DMS153 (cell line): ENCODE results near the gene SELENOI.
"Not testable (repeated sequence)": the region's sequence is repeated elsewhere in the genome, so short reads cannot be mapped to it uniquely, and the experiment has no call there.

Experiments
- DNase-seq: peaks from one replicate; lab custom pipeline; 2025; lab: John Stamatoyannopoulos, UW

The SELENOI gene

GRCh38 chr2:26327291-26328272 is 18.4 kb upstream of the SELENOI start:
- DNase-seq = no peak

GRCh38 chr2:26329083-26329482 is 16.9 kb upstream of the SELENOI start:
- not testable (repeated sequence) for DNase-seq

- peak; percentile 59 for DNase-seq
Measured at GRCh38 chr2:26330114-26330549, 15.8 kb upstream of the SELENOI start.

- no peak for DNase-seq
Measured at GRCh38 chr2:26330604-26331003, 15.3 kb upstream of the SELENOI start.

- DNase-seq = not testable (repeated sequence)
Measured at GRCh38 chr2:26331321-26331720, 14.6 kb upstream of the SELENOI start.

DNA sequence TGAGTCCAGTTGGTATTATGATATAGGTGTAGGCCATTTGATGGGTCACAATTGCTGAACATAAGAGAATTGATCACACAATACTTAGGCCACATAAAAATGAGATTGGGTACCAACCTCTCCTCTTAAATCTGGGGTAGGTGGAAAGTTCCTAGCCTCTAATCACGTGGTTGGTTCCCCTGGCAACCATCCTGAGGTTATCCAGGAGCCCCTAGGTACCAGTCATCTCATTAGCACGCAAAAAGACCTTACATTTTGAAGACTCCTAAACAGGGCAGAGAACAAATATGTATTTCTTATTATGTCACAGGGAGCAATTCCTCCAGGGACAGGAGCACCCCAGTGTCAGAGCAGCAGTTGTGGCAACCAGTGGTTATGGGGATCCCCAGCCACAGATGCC is 12.7 kb upstream of the SELENOI start:
- no peak for DNase-seq

DNA sequence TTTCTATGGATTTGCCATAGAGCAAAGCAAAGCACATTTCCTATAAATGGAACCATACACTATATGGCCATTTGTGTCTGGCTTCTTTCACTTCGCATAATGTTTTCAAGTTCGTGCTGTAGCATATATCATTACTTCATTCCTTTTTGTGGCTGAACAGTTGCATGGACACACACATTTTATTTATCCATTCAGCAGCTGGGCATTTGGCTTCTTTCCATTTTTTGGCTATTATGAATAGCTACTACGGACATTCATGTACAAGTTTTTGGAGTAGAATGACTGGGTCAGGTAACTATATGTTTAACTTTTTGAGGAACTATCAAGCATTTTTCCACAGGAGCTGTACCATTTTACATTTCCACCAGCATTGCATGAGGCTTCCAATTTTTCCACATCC is 10.7 kb upstream of the SELENOI start:
- no peak for DNase-seq

- DNase-seq = no peak
Measured at GRCh38 chr2:26336719-26337118, 9.2 kb upstream of the SELENOI start.

DNA sequence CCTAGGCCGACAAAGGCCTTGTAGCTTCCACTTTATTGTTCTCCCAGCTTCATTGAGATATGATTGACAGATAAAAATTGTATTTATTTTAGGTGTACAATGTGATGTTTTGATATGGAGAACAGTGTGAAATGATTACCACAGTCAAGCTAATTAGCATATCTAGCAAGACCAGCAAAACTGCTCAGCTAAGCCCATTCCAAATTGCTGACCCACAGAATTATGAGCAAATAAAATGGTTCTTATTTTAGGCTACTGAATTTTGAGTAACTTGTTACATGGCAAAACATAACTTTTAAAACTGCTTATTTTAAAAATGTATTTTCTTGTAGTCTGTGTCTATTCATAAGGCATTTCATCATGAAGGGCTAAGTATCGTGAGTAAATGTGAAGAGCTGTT is 8.6 kb upstream of the SELENOI start:
- no peak for DNase-seq

GRCh38 chr2:26340831-26341230 is 5.1 kb upstream of the SELENOI start:
- no peak for DNase-seq

GRCh38 chr2:26344581-26345282 is 1.2 kb upstream of the SELENOI start:
- DNase-seq = no peak

- peak; percentile 32 for DNase-seq
Measured at GRCh38 chr2:26345283-26345544, 729 bp upstream of the SELENOI start.

DNA sequence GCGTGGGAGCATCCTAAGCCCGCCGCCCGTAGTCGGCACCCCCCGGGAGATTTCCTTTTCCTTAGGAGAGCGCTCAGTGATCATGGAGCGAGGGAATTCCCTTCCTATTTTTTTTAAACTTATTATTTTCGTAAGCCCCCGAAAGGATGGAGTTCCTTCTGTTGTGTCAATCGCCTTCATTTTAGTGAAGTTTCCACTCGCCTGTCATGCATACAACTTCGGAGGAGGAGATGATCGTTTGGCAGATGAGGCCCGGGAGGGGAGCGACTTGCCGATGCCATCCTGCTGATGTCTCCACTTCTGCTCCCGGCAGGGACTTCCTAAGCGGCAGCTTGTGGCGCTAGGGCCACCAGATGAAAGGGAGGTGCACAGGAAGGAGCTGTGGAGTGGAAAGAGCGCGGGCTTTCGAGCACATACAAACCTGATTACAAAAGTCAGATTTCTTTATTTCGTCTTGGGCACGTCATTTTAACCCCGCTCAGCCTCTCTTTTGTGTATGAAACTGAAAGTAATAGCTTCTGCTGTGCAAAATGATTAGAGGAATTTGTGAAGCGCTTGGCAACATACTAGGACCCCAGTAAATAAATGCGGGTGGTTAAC is 611 bp downstream of the SELENOI start, which contains the start of gene ADGRF3:
Gene ADGRF3 (minus strand): TSS at position 336 of the 600 bp plus-strand sequence. CDS start 555 bp downstream, outside the sequence.
- DNase-seq = peak; percentile 27

- no peak for DNase-seq
Measured at GRCh38 chr2:26347286-26347865, 1.4 kb downstream of the SELENOI start.

DNA sequence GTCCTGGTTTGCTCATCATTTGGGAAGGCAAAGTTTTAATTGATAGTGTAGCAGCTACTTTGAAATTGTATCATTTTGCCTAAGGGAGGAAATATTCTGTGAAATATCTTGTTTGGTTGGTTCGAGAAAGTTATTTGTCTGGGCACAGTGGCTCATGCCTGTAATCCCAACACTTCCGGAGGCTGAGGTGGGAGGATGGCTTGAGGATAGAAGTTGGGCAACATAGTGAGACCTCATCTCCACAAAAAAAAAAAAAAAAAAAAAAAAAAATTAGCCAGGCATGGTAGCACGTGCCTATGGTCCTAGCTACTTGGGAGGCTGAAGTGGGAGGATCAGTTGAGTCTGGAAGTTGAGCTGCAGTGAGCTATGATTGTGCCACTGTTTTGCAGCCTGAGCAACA is 3.7 kb downstream of the SELENOI start:
- no peak for DNase-seq

DNA sequence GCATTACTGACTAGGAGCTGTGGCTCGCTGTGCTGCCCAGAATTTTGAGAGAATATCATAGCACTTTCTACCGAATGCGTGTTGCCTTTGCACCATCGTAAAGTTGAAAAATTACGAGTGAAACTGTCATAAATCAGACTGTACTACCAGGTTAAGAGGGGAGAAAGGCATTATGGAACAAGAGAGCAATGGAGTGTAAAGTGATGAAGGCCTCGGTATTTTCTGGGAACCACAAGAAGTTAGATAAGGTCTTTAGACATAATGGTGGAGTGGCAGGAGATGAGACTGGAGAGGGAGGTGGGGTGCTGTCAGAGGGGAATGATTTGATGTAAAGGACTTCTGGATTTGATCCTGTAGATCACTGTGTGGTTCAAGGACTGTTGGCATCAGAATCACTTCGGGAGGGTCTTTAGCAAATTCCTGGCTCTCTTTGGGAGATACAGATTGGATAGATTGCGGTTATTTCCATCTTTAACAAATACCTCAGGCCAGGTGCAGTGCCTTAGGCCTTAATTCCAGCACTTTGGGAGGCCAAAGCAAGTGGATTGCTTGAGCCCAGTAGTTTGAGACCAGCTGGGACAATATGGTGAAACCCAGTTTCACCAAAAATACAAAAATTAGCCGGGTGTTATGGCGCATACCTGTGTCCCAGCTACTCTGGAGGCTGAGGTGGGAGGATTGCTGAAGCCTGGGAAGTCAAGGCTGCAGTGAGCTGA is 5.6 kb downstream of the SELENOI start:
- no peak for DNase-seq

- no peak for DNase-seq
Measured at GRCh38 chr2:26352892-26353291, 6.9 kb downstream of the SELENOI start.

- DNase-seq = not testable (repeated sequence)
Measured at GRCh38 chr2:26354469-26354868, 8.5 kb downstream of the SELENOI start.

DNA sequence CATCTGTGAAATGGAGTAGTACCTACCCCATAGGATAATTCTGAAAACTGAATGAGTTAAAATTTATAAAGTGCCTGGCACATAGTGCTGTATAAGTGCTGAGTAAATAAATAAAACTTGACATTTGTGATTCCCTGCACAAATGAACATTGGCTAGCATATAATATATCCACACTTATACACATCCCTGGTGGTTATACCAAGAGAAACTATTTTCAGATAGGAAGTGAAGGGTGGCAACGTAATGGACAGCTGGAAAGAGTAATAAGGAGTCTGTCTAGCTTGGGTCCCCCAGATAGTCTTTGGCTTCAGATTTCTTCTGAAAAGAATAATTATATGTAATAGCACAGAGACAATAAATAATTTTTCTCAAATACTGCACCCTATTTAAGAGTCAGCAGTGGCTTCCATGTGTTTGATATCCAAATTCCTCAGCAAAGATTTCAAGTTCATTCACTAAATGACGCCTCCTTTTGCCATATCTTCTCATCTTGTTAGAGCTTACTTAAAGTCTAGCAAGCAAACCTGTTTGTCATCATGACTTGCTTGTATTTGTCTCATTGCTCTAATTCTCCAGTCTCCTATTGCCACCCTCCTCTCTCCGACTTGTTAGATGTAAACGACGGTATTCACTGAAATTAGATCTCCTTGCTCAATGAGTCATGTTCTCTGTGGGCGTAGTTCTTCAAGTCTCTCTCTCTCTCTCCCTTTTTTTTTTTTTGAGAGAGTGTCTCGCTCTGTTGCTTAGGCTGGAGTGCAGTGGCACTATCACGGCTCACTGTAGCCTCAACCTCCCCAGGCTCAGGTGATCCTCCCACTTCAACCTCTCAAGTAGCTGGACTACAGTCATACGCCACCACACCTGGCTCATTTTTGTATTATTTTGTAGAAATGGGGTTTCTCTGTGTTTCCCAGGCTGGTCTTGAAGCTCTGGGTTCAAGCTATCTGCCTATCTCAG is 9.4 kb downstream of the SELENOI start:
- DNase-seq = no peak

GRCh38 chr2:26356111-26356510 is 10.2 kb downstream of the SELENOI start:
- no peak for DNase-seq

GRCh38 chr2:26356771-26357170 is 10.8 kb downstream of the SELENOI start:
- no peak for DNase-seq
